Cardiac muscle cell (in vitro differentiated cells and primary cell): ENCODE measurements around the gene MRPS18A. TPM values are rescaled to one million over a fixed set of nuclear protein-coding genes. Genes with fewer than 3 reads are reported as not detected.

ENCODE experiments used
- DNase-seq, 2 donors: peaks; one replicate each; pipeline versions ENCODE4 v3.0.0 to v3.0.0-alpha.2; 2010 to 2017; ENCODE audit warnings: low read depth in 1 of 2, low spot score in 1 of 2
- H3K27ac ChIP-seq: fragments of 200-600 bp; sonication (generic); 2 replicates; pipeline ENCODE4 v1.5.1; 2016
- H3K27me3 ChIP-seq: fragments of 200-600 bp; sonication (generic); 2 replicates; pipeline ENCODE4 v1.6.0; 2016; ENCODE audit warnings: control low read depth
- H3K36me3 ChIP-seq: fragments of 200-600 bp; sonication (generic); 2 replicates; pipeline ENCODE4 v1.5.1; 2016; ENCODE audit warnings: control low read depth
- H3K4me1 ChIP-seq: fragments of 200-600 bp; sonication (generic); 2 replicates; pipeline ENCODE4 v1.8.1; 2017; ENCODE audit warnings: low read depth, mild to moderate bottlenecking, mixed run types
- H3K4me3 ChIP-seq: fragments of 200-600 bp; sonication (generic); 2 replicates; pipeline ENCODE4 v1.5.1; 2016; ENCODE audit warnings: mild to moderate bottlenecking
- H3K9me3 ChIP-seq: fragments of 200-600 bp; sonication (generic); 2 replicates; pipeline ENCODE4 v1.5.1; 2017; ENCODE audit warnings: low read depth, mild to moderate bottlenecking, control low read depth
- polyA plus RNA-seq: library from polyadenylated mRNA; unstranded; fragments of >200 nt; fragmentation: Nextera tagmentation; extraction: Ambion mirVana; gene quantifications from 2 replicates; pipeline ENCODE4 v1.2.1, GENCODE V29; 2016
- total RNA-seq: library from RNA; depleted of rRNA; stranded (reverse); fragments of >200 nt; gene quantifications from 2 replicates; pipeline ENCODE4 v1.2.3, GENCODE V29; 2016
- TF ChIP-seq, protein P1 (sequence below): IDR thresholded peaks from 2 replicates; pipeline ENCODE4 v1.5.1; 2012; ENCODE audit warnings: low read depth, mild to moderate bottlenecking, low read length

The MRPS18A gene
- total and polyA plus RNA-seq, 2 experiments from 2014 or later = 65.9 to 87.0 TPM

DNA sequence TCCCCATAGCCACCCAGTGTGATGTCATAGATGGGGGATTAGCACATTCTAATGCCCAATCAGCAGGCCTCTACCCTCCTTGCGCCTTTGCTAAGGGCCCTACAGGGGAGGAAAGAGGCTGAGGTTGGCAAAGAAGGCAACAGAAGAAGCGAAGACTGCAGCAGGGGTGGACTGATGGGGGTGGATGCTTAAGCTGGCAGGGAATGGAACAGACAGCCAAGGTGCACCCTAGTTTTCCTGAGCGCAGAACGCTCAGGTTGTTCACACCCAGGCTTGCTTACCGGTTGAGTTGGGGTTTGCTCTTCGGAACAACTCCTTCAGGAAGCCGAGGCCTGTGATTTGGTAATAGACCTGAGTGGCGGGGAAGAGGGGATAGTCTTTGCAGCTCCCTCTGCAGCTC is 12.7 kb downstream of the MRPS18A start:
- no peak overlapping the region for H3K4me3 ChIP-seq
- H3K9me3 ChIP-seq = no peaks in the 10 kb centered on the region
- peaks cover 6% of the 10 kb centered on the region for H3K4me1 ChIP-seq
- TF ChIP-seq, protein P1, sequence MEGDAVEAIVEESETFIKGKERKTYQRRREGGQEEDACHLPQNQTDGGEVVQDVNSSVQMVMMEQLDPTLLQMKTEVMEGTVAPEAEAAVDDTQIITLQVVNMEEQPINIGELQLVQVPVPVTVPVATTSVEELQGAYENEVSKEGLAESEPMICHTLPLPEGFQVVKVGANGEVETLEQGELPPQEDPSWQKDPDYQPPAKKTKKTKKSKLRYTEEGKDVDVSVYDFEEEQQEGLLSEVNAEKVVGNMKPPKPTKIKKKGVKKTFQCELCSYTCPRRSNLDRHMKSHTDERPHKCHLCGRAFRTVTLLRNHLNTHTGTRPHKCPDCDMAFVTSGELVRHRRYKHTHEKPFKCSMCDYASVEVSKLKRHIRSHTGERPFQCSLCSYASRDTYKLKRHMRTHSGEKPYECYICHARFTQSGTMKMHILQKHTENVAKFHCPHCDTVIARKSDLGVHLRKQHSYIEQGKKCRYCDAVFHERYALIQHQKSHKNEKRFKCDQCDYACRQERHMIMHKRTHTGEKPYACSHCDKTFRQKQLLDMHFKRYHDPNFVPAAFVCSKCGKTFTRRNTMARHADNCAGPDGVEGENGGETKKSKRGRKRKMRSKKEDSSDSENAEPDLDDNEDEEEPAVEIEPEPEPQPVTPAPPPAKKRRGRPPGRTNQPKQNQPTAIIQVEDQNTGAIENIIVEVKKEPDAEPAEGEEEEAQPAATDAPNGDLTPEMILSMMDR = no peak
- no peak for DNase-seq
- H3K36me3 ChIP-seq = peaks cover 35% of the 10 kb centered on the region
- H3K27ac ChIP-seq = no peak overlapping the region
- H3K27me3 ChIP-seq = no peaks in the 10 kb centered on the region

DNA sequence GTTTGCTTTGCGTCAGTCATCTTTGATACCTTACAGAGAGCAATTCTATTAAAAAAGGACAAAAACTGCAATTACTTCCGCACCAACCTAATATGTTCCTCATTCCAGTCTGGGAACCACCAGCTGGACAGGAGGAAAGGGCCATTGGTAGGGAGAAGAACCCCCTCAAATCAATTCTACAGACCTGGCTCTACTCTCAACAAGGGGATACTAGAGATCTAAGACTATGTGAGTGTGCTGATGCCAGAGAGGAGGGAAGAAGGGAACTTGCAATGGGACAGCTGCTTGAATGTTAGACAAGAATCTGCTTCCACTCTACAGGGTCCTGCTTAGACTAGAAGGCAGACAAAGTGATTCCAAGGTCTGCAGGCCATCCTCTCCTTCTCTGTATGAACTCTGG is 13.3 kb downstream of the MRPS18A start:
- Histone ChIP-seq H3K4me1 (peaks cover 12% of the 10 kb centered on the region), H3K27ac (no peak overlapping the region), H3K36me3 (peaks cover 35% of the 10 kb centered on the region), H3K27me3 (no peaks in the 10 kb centered on the region), H3K9me3 (no peaks in the 10 kb centered on the region), H3K4me3 (no peak overlapping the region)
- DNase-seq = no peak
- TF ChIP-seq, protein P1 = no peak

DNA sequence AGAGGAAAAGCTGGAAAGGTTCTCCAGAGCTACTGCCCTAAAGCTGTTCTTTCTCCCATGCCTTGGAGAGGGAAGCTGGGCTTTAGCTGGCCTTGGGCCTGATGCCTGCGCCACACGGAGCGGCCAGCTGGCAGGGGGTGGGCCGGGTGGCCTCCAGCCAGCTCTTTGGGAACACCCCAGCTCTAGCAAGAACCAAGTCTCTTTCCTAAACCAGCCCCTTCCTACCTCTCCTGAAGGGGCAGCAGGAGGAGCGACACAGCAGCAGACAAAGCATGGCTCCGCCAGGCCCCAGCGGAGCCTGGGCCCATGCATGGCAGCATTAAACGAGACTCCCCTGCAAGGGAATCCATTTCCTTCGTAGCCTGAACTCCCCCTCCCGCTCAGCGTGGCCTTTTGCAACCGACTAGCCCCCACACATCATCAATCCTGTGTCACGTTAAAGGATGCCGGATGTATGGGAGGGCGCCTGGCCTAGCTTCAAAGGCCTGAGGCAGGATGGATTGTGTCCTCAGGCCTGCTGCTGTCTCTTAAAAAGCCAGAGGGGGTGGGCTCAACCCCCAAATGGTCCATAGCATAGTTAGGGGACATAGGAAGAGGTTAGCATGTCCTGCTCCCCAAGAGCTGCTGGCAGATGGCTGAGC is 14.0 kb downstream of the MRPS18A start:
- no peak for DNase-seq
- Histone ChIP-seq H3K9me3 (no peaks in the 10 kb centered on the region), H3K27ac (no peak overlapping the region), H3K27me3 (no peaks in the 10 kb centered on the region), H3K4me1 (peaks cover 19% of the 10 kb centered on the region), H3K36me3 (peaks cover 34% of the 10 kb centered on the region), H3K4me3 (no peak overlapping the region)
- TF ChIP-seq, protein P1 = no peak

DNA sequence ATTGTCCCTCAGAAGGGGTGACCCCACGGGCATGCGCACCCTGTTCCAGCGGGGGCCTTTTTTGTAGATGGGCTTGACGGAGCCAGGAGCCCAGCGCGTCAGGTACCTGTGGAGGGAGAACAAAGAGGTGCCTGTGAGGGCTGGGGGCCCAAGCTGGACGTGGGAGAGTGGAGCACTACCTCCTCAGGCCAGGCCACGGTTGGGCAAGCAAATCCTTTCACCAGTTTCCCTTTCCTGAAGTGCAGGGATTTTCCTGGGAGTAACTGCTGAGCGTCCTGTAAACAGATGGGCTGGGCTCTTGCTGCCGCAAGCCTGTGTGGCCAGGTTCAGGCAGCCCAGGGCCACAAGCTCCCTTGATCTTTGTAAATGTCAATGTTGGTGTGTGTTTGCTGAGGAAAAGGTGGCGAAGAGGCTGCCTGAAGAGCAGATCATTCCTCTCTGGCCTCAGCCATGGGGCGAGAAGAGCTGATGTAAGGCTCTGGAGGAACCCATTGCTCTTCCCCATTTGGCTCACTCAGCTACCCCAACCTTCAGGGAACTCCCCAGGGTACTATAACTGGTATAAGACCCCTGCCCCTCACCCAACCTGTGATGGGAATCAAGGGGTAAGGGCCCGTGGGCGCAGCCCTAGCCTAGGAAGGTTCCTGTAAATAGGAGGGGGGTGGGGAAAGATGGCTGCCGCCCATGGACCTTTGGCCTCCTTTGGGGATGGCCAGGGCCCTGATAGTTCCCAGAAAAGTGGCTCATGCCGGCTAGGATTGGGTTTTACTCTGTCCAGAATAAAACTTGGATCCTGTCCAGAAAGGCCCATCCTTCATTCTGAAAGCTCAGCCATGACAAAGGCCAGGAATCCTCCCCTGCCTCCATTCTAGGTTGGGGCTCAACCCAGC is 15.5 kb downstream of the MRPS18A start:
- Histone ChIP-seq H3K27me3 (no peaks in the 10 kb centered on the region), H3K4me1 (peaks cover 31% of the 10 kb centered on the region), H3K4me3 (no peak overlapping the region), H3K9me3 (no peaks in the 10 kb centered on the region), H3K36me3 (peaks cover 24% of the 10 kb centered on the region), H3K27ac (no peak overlapping the region)
- TF ChIP-seq, protein P1 = no peak
- no peak for DNase-seq

DNA sequence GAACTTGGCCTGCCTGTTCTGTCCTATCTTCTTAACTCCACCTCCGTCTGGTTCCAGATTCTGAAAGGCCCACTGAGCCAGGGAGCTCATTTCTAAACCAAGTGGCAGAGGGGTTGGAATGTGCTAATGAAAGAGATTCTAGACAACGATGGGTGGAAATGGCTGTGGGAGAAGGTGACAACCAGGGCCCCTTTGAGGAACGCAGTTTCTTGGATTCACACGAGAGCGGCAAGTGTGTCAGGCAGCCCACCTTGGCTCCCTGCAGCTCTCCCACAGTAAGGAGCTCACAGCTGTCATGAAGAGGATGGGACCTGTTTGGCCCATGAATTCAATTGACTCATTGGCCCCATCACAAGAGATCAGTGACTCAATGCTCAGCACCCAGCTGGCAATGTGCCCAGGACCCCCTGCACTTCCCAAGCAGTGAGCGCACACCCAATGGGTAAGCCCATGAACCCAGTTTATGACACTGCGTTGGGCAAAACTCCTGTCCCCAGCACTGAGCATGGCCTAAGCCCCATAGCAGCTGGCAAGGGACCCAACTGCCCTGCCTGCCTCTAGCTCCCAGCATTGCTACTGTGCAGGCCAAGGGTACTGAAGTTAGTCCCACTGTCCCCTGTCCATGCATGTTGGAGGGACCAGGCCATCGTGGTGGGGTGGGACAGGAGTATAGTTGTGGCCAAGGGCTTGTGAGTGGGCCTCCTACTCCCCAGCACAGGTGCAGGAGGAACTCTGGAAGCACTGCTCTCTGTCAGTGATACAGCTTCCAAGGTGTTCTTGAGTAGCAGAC is 16.4 kb downstream of the MRPS18A start:
- H3K4me3 ChIP-seq = no peak overlapping the region
- DNase-seq = no peak
- H3K27me3 ChIP-seq = no peaks in the 10 kb centered on the region
- peaks cover 34% of the 10 kb centered on the region for H3K4me1 ChIP-seq
- no peaks in the 10 kb centered on the region for H3K9me3 ChIP-seq
- peaks cover 18% of the 10 kb centered on the region for H3K36me3 ChIP-seq
- TF ChIP-seq, protein P1 = no peak
- H3K27ac ChIP-seq = peak overlapping the region; percentile 86
